ENCODE measurements around the gene LLGL2.

The LLGL2 gene

DNA sequence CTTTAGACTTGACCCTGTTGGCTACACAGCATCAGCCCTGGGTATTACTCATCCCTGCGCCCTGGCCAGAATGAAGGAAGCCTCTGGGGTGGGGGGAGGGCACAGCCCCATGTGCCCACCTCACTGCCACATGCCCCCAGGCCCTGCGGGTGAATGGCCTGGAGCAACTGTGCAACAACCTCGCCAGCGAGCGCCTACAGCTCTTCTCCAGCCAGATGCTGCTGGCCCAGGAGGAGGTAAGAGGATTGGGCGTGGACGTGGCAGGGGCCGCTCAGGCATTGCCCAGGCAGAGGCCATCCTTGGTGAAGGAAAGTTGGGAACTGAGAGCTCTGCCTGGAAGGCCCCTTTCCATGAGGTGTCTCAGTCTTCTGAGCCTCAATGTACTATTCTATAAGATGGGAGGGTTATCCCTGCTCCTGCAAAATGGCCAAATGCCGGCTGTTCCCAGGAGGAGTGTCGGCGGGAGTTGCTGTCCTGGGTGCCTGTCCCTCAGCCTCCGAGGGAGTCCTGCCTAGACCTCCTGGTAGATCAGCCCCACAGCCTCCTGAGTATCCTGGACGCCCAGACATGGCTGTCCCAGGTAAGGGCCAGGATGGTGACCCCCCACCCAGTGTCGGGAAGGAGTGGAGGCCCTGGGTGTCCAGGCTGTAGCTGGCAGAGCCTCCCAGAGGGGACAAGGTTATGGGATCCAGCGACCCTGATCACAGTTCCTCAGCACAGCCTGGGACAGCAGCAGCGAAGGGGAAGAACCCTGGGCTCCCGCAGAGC, 71.0 kb downstream of the LLGL2 start:
- no peak overlapping the region for H3K4me3 ChIP-seq (ENCODE audit: low read length)
- H3K27ac ChIP-seq (ENCODE audit: low read length) = no peak overlapping the region
- H3K4me2 ChIP-seq (ENCODE audit: low read depth, low read length) = no peak overlapping the region
- H3K9me2 ChIP-seq (replicated peaks; ENCODE audit: insufficient read depth, low read length) = no peaks in the 10 kb centered on the region
- H3K9ac ChIP-seq (ENCODE audit: low read length) = no peak overlapping the region
- no peak for DNase-seq
- no peaks in the 10 kb centered on the region for H4K20me1 ChIP-seq (ENCODE audit: insufficient read depth, low read length)
- no peaks in the 10 kb centered on the region for H3K9me3 ChIP-seq (replicated peaks; ENCODE audit: insufficient read depth, low read length)
- H3K36me3 ChIP-seq (replicated peaks; ENCODE audit: insufficient read depth, low read length) = no peaks in the 10 kb centered on the region
- no peak overlapping the region for H2AFZ ChIP-seq (ENCODE audit: low read length)
- no peaks in the 10 kb centered on the region for H3K79me2 ChIP-seq (ENCODE audit: low read length)
- peaks cover 51% of the 10 kb centered on the region for H3K27me3 ChIP-seq (replicated peaks; ENCODE audit: insufficient read depth, low read length)
- H3K4me1 ChIP-seq (ENCODE audit: low read length) = no peaks in the 10 kb centered on the region
- H3F3A ChIP-seq (ENCODE audit: insufficient read depth, low read length) = no peaks in the 10 kb centered on the region
- TF ChIP-seq EZH2phosphoT487 (IDR thresholded peaks at IDR 0.05; ENCODE audit: low read length) = no peak
- TF ChIP-seq EZH2 (optimal IDR thresholded peaks at IDR 0.05; ENCODE audit: low read depth, low read length) = no peak
- TF ChIP-seq, protein P1, sequence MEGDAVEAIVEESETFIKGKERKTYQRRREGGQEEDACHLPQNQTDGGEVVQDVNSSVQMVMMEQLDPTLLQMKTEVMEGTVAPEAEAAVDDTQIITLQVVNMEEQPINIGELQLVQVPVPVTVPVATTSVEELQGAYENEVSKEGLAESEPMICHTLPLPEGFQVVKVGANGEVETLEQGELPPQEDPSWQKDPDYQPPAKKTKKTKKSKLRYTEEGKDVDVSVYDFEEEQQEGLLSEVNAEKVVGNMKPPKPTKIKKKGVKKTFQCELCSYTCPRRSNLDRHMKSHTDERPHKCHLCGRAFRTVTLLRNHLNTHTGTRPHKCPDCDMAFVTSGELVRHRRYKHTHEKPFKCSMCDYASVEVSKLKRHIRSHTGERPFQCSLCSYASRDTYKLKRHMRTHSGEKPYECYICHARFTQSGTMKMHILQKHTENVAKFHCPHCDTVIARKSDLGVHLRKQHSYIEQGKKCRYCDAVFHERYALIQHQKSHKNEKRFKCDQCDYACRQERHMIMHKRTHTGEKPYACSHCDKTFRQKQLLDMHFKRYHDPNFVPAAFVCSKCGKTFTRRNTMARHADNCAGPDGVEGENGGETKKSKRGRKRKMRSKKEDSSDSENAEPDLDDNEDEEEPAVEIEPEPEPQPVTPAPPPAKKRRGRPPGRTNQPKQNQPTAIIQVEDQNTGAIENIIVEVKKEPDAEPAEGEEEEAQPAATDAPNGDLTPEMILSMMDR (IDR thresholded peaks at IDR 0.05; ENCODE audit: low read length) = no peak

- no peaks in the 10 kb centered on the region for H3F3A ChIP-seq (ENCODE audit: insufficient read depth, low read length)
- H3K36me3 ChIP-seq (replicated peaks; ENCODE audit: insufficient read depth, low read length) = no peaks in the 10 kb centered on the region
- H3K4me3 ChIP-seq (ENCODE audit: low read length) = no peak overlapping the region
- no peak overlapping the region for H2AFZ ChIP-seq (ENCODE audit: low read length)
- peaks cover 17% of the 10 kb centered on the region for H3K27me3 ChIP-seq (replicated peaks; ENCODE audit: insufficient read depth, low read length)
- no peaks in the 10 kb centered on the region for H3K4me1 ChIP-seq (ENCODE audit: low read length)
- no peaks in the 10 kb centered on the region for H3K9me3 ChIP-seq (replicated peaks; ENCODE audit: insufficient read depth, low read length)
- no peak overlapping the region for H3K27ac ChIP-seq (ENCODE audit: low read length)
- DNase-seq = peak; percentile 67
- H3K79me2 ChIP-seq (ENCODE audit: low read length) = no peaks in the 10 kb centered on the region
- no peaks in the 10 kb centered on the region for H3K9me2 ChIP-seq (replicated peaks; ENCODE audit: insufficient read depth, low read length)
- H3K9ac ChIP-seq (ENCODE audit: low read length) = no peak overlapping the region
- no peak overlapping the region for H3K4me2 ChIP-seq (ENCODE audit: low read depth, low read length)
- TF ChIP-seq EZH2phosphoT487 (IDR thresholded peaks at IDR 0.05; ENCODE audit: low read length) = no peak
- TF ChIP-seq, protein P1 (IDR thresholded peaks at IDR 0.05; ENCODE audit: low read length) = peak; percentile 86
- H4K20me1 ChIP-seq (ENCODE audit: insufficient read depth, low read length) = no peaks in the 10 kb centered on the region
Measured at GRCh38 chr17:75601057-75601987, 75.8 kb downstream of the LLGL2 start.

GRCh38 chr17:75602644-75603043, 77.1 kb downstream of the LLGL2 start:
- Histone ChIP-seq H3K27me3 (replicated peaks; ENCODE audit: insufficient read depth, low read length) (peaks cover 4% of the 10 kb centered on the region; the same call in 1 of the 2 replicates), H3K36me3 (replicated peaks; ENCODE audit: insufficient read depth, low read length) (no peaks in the 10 kb centered on the region), H3K4me2 (ENCODE audit: low read depth, low read length) (no peak overlapping the region), H3K4me1 (ENCODE audit: low read length) (no peaks in the 10 kb centered on the region), H2AFZ (ENCODE audit: low read length) (no peak overlapping the region), H3K9me3 (replicated peaks; ENCODE audit: insufficient read depth, low read length) (no peaks in the 10 kb centered on the region), H3K4me3 (ENCODE audit: low read length) (no peak overlapping the region), H3F3A (ENCODE audit: insufficient read depth, low read length) (no peaks in the 10 kb centered on the region), H3K9ac (ENCODE audit: low read length) (no peak overlapping the region), H3K79me2 (ENCODE audit: low read length) (no peaks in the 10 kb centered on the region), H3K9me2 (replicated peaks; ENCODE audit: insufficient read depth, low read length) (no peaks in the 10 kb centered on the region), H4K20me1 (ENCODE audit: insufficient read depth, low read length) (no peaks in the 10 kb centered on the region), H3K27ac (ENCODE audit: low read length) (no peak overlapping the region)
- DNase-seq = no peak
- TF ChIP-seq EZH2 (optimal IDR thresholded peaks at IDR 0.05; ENCODE audit: low read depth, low read length) (no peak), EZH2phosphoT487 (IDR thresholded peaks at IDR 0.05; ENCODE audit: low read length) (no peak)
- TF ChIP-seq, protein P1 (IDR thresholded peaks at IDR 0.05; ENCODE audit: low read length) = no peak

Measured in MM.1S (cell line).